GM21390 (cell line): ENCODE data around the gene PPP6R3.

Experiments used
- ATAC-seq: cut with Tn5 transposase; IDR thresholded peaks from one replicate; pipeline ENCODE4 v1.9.1; 2021; ENCODE audit not compliant: unreplicated experiment

The PPP6R3 gene

DNA sequence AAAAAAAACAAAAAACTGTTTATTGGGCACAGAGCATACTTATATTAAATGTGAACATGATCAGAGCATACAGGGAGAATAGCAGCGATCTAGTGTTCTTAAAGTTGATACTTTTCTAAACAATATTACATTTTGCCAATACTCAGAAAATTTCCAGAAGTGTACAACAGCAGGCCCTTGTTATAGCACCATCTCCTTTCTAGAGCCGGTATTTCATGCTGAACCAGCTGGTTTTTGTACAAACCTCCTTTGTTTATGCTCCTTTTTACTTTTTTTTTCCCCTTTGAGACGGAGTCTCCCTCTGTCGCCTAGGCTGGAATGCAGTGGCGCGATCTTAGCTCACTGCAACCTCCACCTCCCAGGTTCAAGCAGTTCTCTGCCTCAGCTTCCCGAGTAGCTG lies 90.7 kb downstream of the PPP6R3 start:
- no peak for ATAC-seq

DNA sequence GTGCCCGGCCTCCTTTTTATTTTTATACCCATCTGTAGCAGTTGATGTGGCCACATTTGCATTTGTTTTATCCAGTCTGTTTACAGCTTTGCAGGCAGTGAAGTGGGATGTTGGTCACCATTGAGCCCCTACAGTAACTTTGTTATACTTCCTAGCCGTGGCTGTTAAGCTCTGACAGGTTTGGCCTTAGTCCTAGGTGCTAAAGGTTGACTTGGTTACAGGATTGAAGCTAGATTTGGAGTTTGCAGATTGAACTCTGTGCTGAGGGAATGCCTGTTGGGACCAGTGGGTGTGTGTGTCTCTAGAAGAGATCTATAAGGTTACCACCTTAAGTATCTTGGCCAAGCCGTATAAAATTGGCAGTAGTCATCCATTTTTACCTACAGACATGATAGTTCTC lies 91.2 kb downstream of the PPP6R3 start:
- no peak for ATAC-seq

DNA sequence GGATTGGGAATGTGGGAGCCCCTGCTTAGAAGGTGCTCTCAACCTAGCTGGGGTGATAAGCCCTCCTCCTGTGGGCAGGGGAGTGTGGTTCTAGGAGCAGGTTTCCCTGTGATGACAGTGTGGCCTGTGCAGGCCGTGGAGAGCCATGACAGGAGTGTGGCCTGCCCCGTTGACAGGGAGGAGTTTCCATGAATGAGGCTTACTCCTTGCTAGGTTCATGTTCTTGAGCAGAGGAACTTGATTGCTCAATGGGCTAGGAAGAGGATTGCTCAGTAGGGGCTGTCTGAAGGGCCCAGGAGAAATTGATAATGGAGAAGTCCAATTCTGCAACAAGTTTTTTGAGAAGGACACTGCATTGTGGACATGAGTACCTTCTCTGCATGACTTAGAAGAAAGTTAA lies 92.0 kb downstream of the PPP6R3 start:
- ATAC-seq, result no peak

DNA sequence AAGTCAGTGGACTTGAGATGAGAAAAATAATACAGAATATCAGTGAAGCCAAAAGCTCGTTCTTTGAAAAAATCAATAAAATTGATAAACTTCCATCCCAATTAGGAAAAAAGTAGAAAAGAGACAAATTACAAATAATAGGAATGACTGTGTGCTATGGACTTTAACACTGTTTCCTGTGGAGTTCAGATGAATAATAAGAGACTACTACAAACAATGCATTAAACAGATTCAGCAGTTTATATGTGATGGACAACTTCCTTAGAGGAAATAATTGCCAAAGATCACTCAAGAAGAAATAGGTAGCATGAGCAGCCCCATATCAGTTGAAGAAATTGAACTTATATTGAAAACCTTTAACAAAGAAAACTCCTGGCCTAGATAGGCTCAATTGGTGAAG lies 99.7 kb downstream of the PPP6R3 start:
- no peak for ATAC-seq

DNA sequence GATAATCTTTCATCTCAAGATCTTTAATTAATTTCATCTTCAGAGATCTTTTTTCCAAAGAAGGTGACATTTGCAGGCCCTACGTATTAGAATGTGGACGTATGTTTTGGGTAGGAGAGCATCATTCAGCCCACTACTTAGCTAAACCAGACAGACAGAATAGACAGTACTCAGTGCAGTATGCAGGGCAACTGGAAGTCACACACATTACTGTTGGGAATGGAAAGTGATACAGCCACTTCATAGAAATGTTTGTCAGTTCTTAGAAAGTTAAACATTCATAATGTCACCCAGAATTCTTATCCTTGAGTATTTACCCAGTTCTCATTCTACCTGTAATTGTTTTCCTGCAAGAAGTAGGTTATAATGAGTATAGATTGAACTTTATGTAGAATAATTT lies 102.9 kb downstream of the PPP6R3 start:
- ATAC-seq, result no peak

- no peak for ATAC-seq
These were observed 103.7 kb downstream of the PPP6R3 start for GRCh38 chr11:68564261-68564660.

- ATAC-seq, result no peak
These were observed 105.2 kb downstream of the PPP6R3 start for GRCh38 chr11:68565768-68566167.

GRCh38 chr11:68567553-68567952 lies 107.0 kb downstream of the PPP6R3 start:
- no peak for ATAC-seq

- no peak for ATAC-seq
These were observed 108.8 kb downstream of the PPP6R3 start for GRCh38 chr11:68569357-68569756.

DNA sequence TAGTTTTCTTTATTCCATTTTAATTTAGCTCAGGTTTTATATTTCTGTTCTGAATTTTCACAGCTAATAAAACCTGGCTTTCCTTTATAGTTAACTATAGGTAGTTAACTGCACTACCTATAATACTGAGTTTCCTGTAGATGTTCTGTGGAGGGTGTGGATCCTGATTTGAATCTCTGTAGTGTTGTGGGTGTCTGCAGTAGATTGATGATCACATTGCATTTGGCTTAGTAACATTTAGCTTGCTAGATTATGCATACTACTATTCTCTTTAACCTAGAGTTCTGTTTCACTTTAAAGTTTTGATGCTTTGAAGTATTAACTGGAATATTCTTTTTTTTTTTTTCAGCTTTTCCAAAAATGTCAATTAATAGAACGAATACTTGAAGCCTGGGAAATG lies 110.1 kb downstream of the PPP6R3 start:
- no peak for ATAC-seq

- ATAC-seq, result no peak
These were observed 113.8 kb downstream of the PPP6R3 start for GRCh38 chr11:68574308-68574707.

- no peak for ATAC-seq
These were observed 114.6 kb downstream of the PPP6R3 start for GRCh38 chr11:68575025-68575665.

GRCh38 chr11:68579455-68579854 lies 118.9 kb downstream of the PPP6R3 start:
- no peak for ATAC-seq

GRCh38 chr11:68581439-68581838 lies 120.9 kb downstream of the PPP6R3 start:
- no peak for ATAC-seq

DNA sequence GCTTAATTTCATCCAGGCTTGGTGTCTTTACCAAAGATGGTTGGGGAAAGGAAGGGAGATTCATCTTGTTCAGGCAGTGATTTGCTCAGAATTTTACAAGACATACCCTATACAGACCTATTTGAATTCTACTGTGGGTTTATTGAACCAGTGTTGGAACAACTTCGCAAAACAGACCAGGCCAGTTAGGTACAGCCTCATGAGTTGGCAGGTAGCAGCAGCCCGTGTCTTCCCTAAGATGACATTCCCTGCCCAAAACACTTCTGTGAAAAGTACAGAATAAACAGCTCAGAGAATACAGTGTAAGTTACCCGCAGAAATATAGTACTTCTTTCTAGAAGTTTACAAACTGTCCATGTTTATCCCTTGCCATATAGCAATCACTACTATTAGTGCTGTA lies 121.3 kb downstream of the PPP6R3 start:
- ATAC-seq, result no peak

- ATAC-seq, result no peak
These were observed 122.0 kb downstream of the PPP6R3 start for GRCh38 chr11:68582416-68583040.

- ATAC-seq, result no peak
These were observed 122.5 kb downstream of the PPP6R3 start for GRCh38 chr11:68583041-68583446.

DNA sequence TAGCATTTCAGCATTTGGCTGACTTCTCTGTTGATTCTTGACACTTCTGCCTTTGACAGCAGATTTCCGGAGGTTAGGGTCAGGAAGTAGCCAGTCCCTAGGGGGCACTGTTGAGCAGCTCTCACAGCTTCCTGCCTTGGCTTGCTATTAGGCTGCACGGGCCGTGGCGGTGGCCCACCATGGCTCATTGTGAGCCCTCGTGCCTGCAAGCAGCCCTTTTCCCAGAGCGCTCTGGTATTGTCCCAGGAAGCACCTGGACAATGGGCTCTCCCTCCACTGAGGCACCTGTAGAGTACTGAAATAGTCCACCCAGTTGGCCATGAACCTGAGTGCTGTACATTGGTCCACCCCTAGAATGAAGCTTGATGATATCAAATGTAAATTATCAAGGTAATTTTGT lies 123.5 kb downstream of the PPP6R3 start:
- no peak for ATAC-seq

GRCh38 chr11:68584991-68585524 lies 124.5 kb downstream of the PPP6R3 start:
- ATAC-seq, result no peak

DNA sequence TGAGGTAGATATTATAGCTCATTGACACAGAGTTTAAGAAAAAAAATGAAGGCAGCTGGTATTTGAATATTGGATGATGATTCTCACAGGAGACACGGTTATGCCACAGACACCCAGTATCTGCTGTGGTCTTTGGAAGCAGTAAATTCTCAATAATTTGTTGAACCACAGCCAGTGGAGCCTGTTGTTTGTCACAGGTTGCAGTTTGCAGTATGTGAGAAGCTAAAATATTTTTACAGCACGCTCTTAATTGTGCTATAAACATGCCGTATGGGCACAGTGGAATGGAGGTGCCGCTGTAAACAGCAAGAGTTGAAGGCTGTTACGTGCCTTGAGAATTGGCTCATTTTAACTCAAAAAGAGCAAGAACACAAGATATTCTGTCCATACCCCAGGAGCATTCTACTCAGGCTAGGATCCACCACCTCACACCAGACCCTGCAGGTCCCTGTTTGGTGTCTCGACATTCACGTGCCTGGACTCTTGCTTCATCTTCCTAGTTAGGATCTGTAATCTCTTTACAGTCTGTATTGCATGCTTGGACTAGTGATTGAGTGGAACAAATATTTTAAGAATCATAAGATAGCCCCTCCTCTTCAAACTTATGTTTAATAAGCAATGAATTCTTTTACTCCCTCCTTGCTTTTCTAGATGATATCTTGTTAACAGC lies 129.1 kb downstream of the PPP6R3 start:
- ATAC-seq, result no peak

DNA sequence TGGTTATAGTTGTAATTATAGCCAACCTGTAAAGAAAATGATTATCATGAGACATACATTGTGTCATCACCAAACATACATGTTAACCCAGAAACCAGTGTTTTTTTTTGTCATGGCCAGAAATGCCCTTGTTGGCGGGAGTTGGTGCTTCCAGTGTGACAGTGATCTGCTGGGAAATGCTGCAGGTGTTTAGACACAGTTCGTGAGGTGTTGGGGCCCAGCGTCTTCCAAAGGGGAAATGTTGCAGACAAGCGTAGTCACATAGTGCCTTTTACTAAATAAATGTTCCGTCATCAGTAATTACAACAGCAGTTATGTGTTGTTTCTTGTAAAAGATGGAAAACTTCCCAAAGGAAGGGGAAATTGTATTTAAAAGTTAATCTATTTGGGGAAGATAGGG lies 131.2 kb downstream of the PPP6R3 start:
- ATAC-seq, result no peak

DNA sequence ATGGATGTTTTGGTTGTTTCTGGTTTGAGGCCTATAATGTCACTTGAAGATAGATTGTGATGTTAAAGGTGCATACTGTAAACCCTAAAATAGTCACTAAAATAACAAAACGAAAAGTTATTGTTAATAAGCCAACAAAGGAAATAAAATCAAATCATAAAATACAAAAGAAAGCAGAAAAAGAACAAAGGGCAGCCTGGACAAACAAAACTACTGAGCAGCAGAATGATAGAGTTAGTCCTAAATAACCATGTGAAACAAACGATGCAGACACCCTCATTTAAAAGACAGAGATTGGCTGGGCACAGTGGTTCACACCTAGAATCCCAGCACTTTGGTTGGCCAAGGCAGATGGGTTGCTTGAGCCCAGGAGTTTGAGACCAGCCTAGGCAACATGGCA lies 132.9 kb downstream of the PPP6R3 start:
- ATAC-seq, result no peak
